CD4-positive, alpha-beta T cell treated with Interleukin-12 subunit alpha and Interleukin-12 subunit beta, for 1 hour (primary cell): Measurements from ENCODE around the gene PRPF6.
A peak's percentile ranks its signal among the peaks of the same experiment; 100 is the strongest.
"Not testable (repeated sequence)": the region's sequence is repeated elsewhere in the genome, so short reads cannot be mapped to it uniquely, and the experiment has no call there.

Source experiments
- DNase-seq: peaks from one replicate; pipeline ENCODE4 v3.0.0-alpha.2; 2020

Gene PRPF6

DNA sequence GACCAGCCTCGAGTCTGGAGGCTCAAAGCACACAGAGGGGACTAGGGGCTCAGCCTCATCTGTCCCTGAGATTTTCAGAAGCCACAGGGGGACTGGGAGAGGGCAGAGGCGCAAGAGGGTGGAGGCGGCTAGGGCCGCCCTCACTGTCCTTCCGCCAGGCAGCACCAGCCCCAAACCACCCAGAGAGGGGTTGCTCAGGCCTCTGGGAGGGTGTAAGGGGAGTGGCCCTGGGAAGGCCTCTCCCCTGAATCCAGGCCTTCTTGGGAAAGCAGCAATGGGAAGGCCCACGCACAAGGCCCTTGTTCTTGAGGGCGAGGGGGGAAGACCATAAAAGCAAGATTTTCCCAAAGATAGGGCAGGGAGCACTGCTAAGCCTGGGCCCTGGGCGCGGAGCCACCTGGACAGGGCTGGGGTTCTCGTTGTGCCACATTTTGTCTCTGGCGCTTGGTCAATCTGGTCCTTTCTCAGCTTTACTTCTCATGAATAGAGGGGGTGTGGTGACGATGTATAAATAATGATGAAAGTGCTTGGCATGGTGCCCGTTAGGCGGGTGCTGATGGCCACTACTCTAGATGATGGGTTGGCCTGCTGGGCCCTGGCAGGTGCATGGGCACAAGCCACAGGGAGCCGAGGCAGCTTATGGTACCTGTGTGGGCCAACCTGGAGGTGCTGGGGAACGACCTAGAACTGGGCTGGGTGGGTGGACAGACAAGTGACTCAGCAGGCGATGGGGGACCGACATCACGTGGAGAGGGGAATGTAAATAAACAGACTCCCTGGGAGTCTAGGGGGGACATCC is 6.3 kb upstream of the PRPF6 start:
- DNase-seq: no peak

DNA sequence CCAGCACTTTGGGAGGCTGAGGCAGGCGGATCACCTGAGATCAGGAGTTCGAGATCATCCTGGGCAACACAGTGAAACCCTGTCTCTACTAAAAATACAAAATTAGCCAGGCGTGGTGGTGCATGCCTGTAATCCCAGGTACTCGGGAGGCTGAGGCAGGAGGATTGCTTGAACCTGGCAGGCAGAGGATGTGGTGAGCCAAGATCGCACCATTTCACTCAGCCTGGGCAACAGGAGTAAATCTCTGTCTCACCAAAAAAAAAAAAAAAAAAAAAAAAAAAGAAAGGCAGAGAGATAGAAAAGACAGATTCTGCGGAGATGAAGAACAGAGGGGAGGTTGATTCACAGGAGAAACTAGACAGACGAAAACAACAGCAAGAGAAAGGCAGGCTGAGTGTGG is 4.4 kb upstream of the PRPF6 start:
- DNase-seq: not testable (repeated sequence)

DNA sequence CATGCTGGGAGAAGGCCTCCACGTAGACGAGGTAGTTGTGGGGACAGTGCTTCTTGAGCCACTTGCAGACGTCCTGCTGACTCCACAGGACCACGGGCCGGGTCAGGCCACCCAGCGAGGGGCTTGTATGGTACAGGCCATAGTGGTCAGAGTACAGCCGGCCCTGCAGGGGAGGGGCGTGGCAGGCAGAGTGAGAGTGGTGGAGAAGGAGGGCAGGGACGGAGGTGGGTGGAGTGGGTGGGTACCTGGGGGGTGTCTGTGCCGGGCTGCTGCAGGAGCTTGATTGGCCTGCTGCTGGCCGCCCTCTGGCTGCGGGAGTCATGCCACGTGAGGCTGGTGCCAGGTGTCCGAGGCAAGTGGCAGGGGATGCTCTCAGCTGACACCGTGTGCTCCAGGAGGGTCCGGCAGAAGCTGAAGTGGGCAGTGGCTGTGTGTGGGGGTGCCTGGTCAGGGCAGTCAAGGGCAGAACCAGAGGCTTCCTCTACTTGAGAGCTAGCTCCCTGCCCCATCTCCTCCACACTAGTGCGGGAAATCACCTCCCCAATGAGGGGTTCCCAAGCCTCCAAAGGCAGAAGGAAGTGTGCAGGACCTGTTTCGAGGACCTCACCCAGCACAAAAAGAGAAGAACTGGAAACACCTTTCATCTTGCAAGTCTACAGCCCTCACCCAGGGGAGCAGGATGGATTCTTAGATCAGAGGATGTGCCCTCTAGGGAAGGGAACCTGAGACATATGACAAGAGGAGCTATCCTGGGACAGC is 3.8 kb upstream of the PRPF6 start:
- no peak for DNase-seq

DNA sequence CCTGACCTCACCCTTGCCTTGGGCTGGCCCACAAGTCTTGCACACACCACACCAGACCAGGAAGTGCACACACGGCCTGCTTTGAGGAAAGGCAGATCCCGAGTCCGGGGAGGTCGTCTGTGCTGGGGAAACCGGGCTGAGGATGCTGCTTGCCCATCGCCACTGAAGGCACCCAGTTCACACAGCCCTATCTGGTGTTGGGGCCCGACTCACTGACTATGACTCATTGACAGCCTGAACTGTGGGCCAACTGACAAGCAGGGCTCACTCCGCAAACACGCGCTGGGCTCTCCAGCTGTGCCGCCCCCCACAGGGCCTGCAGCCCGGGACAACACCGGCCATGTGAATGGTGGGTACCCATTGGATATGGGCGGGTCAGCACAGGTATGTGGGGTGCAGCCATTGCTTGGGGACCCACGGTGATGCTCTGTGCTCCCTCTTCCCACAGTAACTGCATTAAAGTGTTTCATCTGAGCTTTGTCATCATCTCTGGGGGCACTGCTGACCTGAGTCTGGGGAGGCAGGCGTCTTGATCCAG is 3.1 kb upstream of the PRPF6 start:
- DNase-seq: peak; percentile 50

DNA sequence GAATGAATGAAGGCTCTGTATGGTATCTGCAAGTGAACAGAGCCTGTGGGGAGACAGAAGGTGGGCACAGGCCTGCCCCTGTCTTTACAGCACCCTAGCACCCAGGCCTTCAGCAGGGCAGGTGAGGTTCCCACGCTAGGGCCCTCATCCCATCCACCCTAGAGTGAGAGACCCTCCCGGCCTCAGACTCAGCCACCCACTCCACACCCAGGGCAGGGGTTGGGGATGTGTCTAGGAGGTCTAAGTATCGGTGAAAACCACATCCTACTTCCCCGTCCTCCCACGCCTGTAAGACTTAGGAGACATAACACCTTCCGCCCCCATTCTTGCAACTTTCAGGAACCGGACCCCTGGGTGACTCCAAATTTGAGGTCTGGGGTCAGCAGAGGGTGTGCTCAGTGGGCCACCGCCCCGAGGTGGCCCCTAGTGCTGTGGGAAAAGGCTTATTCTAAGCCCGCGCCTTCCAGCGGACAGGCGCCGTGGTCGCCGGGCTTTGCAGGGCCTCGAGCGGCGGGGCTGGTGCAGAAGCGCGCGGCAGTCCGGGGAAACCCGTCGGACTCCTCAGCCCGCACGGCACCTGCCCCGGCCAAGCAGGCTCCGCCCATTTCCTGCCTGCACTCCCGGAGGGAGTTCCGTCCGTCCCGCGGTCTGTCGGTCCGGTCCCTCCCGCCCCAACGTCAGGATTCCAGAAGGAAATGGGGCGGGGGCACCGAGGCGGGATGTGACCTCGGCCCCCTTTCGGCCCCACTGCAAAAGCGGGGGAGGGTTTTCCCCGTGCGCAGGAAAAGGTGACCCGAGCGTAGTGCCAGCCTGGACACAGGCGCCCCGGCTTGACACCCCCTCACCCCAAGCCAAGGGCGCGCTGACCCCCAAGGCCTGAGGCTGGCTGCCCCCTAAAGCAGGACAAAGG is 2.4 kb upstream of the PRPF6 start:
- peak; percentile 62 for DNase-seq

DNA sequence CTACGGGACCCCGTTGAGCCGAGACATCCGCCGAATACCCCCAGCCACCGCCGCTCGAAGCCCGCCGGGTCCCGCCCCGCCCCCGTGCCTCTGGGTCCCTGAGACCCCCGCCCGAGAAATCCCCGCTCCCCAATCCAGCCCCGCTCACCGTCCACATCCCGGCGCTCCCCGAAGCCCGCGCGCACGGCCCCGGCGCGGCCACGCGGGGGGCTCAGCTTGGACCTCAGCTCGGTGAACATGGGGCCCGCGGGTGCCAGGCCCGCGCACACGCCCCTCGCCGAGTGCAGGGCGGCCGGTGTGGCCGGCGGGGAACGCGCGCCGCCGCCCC is 1.7 kb upstream of the PRPF6 start:
- DNase-seq: no peak

DNA sequence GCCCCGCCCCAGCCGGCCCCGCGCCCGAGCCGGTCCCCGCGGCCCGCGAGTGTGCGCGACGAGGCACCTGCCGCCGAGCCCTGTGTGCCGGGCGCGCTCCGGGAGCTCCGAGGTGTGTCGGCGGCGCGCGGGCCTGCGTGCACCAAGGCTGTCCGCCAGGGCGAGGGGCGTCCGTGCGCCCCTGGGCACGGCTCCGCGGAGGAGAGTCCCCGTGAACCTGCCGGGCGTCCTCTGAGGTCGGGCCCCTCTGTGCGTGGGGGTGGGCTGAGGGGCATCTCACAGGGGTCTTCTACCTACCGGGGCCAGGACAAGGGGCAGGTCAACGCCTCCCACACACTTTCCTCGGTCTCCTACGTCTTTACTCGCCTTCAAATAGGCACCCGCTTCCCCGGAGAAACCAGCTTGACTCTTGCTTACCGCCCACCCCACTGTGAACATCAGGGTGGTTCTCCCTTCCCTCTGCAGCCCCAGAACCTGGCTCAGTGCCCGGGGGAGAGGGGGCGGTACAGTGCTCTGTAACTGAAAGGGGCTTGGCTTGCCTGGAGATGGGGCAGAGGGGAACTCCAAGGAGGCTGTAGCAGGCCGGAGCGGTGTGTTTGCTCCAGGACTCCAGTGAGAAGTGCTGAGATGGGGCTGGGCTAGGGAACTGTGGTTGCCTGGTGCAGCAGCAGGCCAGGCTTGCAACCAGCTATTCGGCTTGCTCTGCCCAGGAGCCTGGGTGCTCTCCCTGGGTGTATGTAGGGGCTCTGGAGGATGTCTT is 1.2 kb upstream of the PRPF6 start, which contains the start of gene SAMD10:
SAMD10 (minus strand) TSS at position 86 of the 760 bp plus-strand sequence. CDS start 175 bp downstream, outside the sequence.
- DNase-seq: peak; percentile 66

DNA sequence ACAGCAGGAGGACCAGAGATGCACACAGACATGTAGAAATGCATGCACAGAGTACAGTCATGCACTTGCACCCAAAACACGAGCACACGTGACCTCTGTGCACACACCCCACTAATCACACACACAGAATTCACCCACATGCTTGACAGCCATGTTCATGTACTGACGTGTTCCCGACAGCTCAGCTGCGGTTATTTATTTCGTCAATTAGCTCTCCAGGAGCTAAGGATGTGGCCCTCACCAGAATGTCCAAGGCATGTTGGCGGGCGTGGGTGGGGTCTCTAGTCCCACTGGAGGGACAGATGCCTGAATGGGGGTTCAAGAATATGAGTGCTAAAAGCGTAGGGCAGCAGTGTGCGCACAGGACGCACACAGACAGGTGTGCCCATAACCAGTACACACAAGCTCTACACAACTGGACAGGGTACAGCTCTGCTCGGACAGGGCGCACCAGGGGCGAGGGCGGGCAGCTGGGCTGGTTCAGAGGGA is 571 bp upstream of the PRPF6 start:
- DNase-seq: peak; percentile 42

DNA sequence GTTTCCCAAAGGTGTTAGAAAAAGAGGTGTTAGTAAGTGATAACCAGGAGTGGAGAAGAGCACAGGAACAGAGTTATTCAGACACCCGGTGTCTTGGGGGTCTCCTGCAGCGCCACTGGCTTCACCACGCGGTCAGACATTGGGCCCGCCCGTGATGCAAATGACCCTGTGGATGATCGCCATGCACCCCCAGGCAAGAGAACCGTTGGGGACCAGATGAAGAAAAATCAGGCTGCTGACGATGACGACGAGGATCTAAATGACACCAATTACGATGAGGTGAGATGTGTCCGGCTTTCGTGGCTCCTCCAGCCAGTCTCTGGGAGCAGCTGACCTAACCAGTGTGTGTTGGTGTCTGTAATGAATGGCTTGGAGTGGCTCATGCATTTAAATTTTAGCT is 2.0 kb downstream of the PRPF6 start:
- no peak for DNase-seq

DNA sequence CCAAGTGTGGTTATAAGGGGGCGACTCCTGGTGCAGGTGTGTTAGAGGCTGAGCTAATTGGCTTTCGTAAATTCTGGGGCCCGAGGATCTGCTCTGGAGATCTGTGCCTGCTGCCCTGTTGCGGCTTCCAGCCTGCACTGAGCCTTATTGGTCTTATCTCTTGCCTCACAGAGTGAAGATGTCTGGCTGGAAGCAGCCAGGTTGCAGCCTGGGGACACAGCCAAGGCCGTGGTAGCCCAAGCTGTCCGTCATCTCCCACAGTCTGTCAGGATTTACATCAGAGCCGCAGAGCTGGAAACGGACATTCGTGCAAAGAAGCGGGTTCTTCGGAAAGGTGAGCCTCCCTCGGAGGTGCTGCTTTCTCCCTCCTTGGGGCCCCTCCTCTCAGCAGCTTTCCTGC is 20.0 kb downstream of the PRPF6 start:
- no peak for DNase-seq

DNA sequence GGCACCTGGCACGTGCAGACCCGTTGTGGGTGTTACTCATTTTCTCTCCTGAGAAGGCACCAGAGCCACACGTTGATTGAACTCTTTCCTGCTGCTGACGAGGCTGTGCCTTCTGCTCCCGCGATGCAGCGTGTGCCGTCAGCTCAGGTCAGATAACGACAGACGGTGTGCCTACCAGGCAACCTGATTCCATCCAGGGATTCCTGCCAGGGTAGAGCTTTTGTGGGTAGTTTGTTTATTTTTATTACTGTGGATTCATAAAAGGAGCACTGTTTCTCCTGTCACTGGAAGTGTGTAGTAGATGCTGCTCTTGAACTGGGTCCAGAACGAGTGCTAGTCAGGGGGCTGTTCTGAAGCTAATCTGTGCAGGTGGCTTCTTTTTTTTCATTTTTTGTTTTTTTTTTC is 20.7 kb downstream of the PRPF6 start:
- no peak for DNase-seq

DNA sequence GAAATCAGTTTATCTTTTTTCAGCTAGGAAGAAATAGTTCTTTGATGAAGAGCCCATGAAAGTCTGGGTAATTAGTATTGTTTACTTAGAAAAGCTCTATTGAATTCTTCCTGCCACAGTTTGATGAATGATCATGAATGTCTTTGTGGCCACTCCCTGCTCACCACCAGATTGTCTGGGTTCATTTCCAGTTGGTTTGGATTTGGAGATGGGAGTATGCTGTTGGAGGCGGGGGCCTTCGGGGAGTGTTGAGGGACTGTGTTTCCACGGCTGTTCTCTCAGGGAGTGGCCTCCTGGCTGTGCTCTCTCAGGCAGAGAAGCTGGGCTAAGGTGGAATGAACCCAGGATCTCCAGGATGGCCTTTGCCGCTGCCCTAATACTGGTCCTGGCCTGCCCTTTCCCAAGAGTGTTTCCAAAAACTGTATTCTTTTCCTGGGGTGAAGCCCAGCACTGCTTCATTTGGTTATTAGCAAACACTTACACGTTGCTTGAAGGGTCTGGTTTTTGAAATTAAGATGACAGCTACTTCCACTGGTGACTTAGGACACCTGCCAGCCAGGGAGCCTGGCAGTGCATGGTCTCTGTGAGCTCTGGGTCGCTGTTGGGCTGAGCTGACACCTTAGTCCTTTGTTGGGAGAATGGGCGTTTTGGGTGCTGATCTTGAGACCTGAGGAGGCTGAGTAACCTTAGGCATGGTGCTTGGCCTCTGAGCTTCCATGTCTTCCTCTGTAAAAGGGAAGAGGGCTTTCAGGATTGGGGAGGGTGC is 23.2 kb downstream of the PRPF6 start:
- no peak for DNase-seq

DNA sequence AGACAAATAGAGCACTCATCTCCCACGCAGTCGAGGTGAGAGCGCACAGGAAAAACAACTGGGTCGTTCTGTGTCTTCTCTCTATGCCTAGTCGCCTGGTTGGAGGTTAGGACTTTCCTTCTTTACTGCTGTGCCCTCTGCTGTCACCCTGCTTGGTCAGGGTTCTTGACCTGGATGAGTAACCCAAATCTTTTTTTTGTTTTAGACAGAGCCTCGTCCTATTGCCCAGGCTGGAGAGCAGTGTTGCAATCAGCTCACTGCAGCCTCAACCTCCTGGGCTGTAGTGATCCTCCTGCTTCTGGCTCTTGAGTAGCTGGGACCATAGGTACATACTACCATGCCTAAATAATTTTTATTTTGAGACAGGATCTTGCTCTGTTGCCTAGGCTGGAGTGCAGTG is 24.5 kb downstream of the PRPF6 start:
- DNase-seq: no peak

DNA sequence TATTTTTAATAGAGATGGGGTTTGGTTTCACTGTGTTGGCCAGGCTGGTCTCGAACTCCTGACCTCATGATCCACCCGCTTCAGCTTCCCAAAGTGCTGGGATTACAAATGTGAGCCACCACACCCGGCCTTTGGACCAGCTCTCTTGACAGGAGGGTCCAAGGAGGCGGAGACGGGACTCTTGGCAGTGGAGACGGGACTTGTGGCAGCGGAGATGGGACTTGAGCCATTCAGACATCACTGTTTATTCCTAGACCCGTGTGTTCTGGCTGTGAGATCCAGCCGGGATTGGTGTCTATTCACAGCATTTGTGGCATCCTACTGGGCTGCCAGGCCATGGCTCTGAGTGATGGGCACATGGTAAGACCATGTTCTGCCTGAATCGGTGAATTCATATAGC is 25.6 kb downstream of the PRPF6 start:
- DNase-seq: no peak

DNA sequence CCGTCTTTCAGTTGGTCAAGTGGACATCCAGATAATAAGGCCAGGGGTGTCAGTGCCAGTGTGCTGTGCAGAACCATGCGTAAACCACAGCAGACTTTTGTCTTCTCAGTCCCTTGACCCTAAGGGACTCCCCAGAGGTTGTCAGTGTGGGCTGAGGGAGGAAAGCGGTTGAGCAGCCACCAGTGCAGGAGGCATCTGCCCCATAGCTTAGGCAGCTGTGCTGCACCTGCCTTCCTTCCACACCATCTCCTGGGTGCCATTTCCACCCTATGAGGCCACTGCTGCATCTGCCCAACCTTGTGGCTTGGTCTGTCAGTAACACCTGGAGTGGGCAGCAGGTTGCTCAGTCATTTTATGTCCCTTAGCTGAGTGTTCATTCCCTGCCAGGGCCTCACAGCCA is 26.0 kb downstream of the PRPF6 start:
- no peak for DNase-seq

DNA sequence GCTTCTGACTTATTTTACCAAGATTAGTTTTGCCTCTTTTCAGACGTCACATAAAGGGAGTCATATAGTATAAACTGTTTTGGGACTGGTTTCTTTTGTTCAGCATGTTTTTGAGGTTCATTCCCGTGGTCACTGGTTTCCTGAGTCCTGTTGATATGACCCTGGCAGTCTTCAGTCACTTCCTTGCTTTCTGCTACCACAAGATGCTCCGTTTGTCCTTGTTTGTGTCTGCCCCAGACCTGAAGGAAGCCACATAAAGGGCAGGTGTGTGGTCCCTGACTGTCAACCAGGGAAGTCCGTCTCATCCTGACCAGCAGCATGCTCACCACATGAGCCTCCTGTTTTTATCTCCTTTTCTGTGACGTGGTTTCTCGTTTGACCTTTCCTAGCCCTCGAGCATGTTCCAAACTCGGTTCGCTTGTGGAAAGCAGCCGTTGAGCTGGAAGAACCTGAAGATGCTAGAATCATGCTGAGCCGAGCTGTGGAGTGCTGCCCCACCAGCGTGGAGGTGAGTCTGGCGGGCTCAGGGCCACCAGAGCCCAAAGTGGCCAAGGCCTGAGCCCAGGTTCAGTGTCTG is 29.0 kb downstream of the PRPF6 start:
- DNase-seq: no peak

DNA sequence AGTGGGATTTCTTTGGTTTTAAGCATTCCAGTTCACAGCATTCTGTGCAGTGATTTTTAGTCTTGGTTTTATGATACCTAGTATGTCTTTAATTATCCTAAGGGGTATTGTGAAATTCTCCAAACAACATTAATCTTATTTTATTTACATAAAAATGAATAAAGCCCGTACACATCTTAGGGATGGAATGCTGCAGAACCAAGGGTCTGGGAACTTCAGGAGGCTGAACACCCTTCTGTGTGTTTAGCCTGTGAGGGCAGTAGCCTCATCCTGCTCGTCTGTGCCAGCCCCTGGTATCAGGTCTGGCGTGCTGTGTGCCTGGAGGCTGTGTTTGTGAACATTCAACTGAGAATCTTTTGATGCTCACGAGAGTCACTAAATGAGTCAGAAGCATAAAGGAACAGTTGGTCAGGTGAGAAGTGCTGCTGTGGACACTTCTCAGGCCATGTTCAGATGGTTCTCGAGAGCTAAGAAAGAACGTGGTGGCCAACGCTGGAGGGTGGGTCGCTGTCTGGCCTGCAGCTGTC is 29.8 kb downstream of the PRPF6 start:
- DNase-seq: no peak

DNA sequence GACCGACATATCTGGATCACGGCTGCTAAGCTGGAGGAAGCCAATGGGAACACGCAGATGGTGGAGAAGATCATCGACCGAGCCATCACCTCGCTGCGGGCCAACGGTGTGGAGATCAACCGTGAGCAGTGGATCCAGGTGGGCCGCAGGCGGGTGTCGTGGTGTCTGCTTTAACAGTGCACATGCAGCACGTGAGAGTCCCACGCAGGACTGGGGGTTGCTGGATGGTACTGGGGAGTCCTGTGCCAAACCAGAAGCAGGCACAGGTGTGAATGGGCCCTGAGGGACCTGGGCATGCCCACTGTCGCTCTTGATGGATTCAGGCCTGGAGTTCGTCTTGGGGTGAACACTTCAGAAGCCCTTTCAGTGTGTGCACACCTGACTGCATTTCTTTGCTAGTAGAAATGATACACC is 30.4 kb downstream of the PRPF6 start:
- DNase-seq: no peak

DNA sequence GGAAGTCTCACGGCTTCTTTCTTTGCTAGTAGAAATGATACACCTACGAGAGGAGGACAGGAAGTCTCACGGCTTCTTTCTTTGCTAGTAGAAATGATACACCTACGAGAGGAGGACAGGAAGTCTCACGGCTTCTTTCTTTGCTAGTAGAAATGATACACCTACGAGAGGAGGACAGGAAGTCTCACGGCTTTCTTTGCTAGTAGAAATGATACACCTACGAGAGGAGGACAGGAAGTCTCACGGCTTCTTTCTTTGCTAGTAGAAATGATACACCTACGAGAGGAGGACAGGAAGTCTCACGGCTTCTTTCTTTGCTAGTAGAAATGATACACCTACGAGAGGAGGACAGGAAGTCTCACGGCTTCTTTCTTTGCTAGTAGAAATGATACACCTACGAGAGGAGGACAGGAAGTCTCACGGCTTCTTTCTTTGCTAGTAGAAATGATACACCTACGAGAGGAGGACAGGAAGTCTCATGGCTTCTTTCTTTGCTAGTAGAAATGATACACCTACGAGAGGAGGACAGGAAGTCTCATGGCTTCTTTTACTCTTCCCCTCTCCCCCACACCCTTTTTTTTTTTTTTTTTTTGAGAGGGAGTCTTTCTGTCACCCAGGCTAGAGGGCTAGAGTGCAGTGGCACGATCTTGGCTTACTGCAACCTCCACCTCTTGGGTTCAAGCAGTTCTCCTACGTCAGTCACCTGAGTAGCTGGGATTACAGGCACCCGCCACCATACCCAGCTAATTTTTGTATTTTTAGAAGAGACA is 31.6 kb downstream of the PRPF6 start:
- DNase-seq: peak; percentile 38

DNA sequence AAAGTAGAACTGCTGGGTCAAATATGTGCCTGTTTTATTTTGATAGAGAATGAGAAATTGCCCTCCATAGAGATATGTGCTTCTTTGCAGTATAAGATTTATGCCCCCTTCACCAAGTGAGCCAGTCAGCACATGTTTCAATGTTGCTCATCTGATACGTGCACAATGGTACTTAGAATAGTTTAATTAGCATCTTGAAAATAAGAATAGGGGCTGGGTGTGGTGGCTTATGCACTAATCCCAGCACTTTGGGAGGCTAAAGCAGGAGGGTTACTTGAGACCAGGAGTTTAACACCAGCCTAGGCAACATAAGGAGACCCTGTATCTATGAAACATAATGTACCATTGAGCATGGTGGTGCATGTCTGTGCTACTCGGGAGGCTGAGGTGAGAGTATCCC is 34.7 kb downstream of the PRPF6 start:
- no peak for DNase-seq
